Esophagus muscularis mucosa (tissue), 4 donors: ENCODE data around the gene HYDIN. TPM values are rescaled to one million over a fixed set of nuclear protein-coding genes. Genes with fewer than 3 reads are reported as not detected.

Experiments
- DNase-seq: peaks from one replicate; pipeline ENCODE4 v3.0.0-alpha.2; 2017; ENCODE audit errors: extremely low spot score
- H3K27ac ChIP-seq, 4 donors: fragments of 200-600 bp; sonication (generic); replicated peaks in 1 of 4; 1 replicate in 3 of 4; 2 replicates in 1 of 4; pipeline ENCODE4 v1.5.1; 2016 to 2019; ENCODE audit warnings: mild to moderate bottlenecking in 1 of 4
- H3K27me3 ChIP-seq, 4 donors: fragments of 200-600 bp; sonication (generic); one replicate each; pipeline versions ENCODE4 v1.5.1 to v1.6.0; 2016 to 2019
- H3K36me3 ChIP-seq, 4 donors: fragments of 200-600 bp; sonication (generic); one replicate each; pipeline ENCODE4 v1.5.1; 2016 to 2019
- H3K4me1 ChIP-seq, 4 donors: fragments of 200-600 bp; sonication (generic); one replicate each; pipeline ENCODE4 v1.5.1; 2016 to 2019
- H3K4me3 ChIP-seq, 4 donors: fragments of 200-600 bp; sonication (generic); 1 replicate in 2 of 4; 2 replicates in 2 of 4; pipeline ENCODE4 v1.5.1; 2016 to 2019; ENCODE audit warnings: mild to moderate bottlenecking in 4 of 4, moderate library complexity in 1 of 4
- H3K9me3 ChIP-seq, 4 donors: fragments of 200-600 bp; sonication (generic); 1 replicate in 3 of 4; 2 replicates in 1 of 4; pipeline ENCODE4 v1.5.1; 2016 to 2019
- CTCF ChIP-seq, 3 experiments: fragments of 200-600 bp in 2 of 3; fragments of 450-650 bp in 1 of 3; sonication (generic) in 2 of 3; IDR thresholded peaks; one replicate each; pipeline ENCODE4 v1.5.1; 2017 to 2019; ENCODE audit warnings: antibody characterized with exemption in 3 of 3, mild to moderate bottlenecking in 2 of 3, moderate library complexity in 1 of 3
- EP300 ChIP-seq: sonication (generic); formaldehyde crosslinking; IDR thresholded peaks from one replicate; pipeline ENCODE4 v1.6.1; 2017; ENCODE audit warnings: antibody characterized with exemption
- POLR2A ChIP-seq: fragments of 450-650 bp; IDR thresholded peaks from one replicate; pipeline ENCODE4 v1.6.1; 2017; ENCODE audit warnings: antibody characterized with exemption, moderate library complexity, mild to moderate bottlenecking, low read depth
- POLR2AphosphoS5 ChIP-seq, 2 donors: sonication (generic); formaldehyde crosslinking; IDR thresholded peaks; one replicate each; pipeline ENCODE4 v1.6.1; 2017; ENCODE audit warnings: antibody characterized with exemption in 2 of 2
- WGBS: methylation state at CpG from one replicate; pipeline ENCODE4 v1.1.5; 2018; 5-methylcytosine and 5-hydroxymethylcytosine counted together
- intact Hi-C: fragments of 100-400 bp; cut with DNase I; formaldehyde crosslinking; loops from one replicate; pipeline ENCODE4 v1.15.1; 2023
- total RNA-seq, 4 donors: library from RNA; depleted of rRNA; stranded (reverse); fragments of >200 nt; gene quantifications; one replicate each; pipeline versions ENCODE4 v1.1.0 to v1.2.1, GENCODE V29; 2016

The HYDIN gene
- total RNA-seq, 4 donors from 2014 or later = 0.32 to 2.6 (median 1.5) TPM

- Histone ChIP-seq H3K4me1 (peaks cover 0 to 2% (median 0%) of the 10 kb centered on the region in 4 donors), H3K9me3 (no peaks in the 10 kb centered on the region), H3K36me3 (peaks cover 21 to 74% (median 53%) of the 10 kb centered on the region in 4 donors), H3K27me3 (no peaks in the 10 kb centered on the region), H3K27ac (no peak overlapping the region), H3K4me3 (no peak overlapping the region)
- 85% methylated on average over 6 of the region's 8 CpGs for WGBS
- DNase-seq = no peak
- TF ChIP-seq EP300 (no peak), POLR2AphosphoS5 (IDR thresholded peaks at IDR 0.05) (no peak), POLR2A (no peak), CTCF (IDR thresholded peaks at IDR 0.05) (no peak)
- intact Hi-C loops = no loop called here
Measured at GRCh38 chr16:70765491-70765890, 465.0 kb downstream of the HYDIN start.

- 96% methylated on average over 10 of the region's 10 CpGs for WGBS
- intact Hi-C loops = no loop called here
- peaks cover 21 to 77% (median 55%) of the 10 kb centered on the region in 4 donors for H3K36me3 ChIP-seq
Measured at GRCh38 chr16:70764632-70765031, 465.9 kb downstream of the HYDIN start.

GRCh38 chr16:70760221-70760620 lies 470.3 kb downstream of the HYDIN start:
- Histone ChIP-seq H3K4me3 (no peak overlapping the region), H3K27me3 (no peaks in the 10 kb centered on the region), H3K4me1 (no peaks in the 10 kb centered on the region), H3K9me3 (no peaks in the 10 kb centered on the region), H3K36me3 (peaks cover 15 to 88% (median 64%) of the 10 kb centered on the region in 4 donors), H3K27ac (no peak overlapping the region)
- TF ChIP-seq CTCF (IDR thresholded peaks at IDR 0.05) (no peak), POLR2A (no peak), EP300 (no peak), POLR2AphosphoS5 (IDR thresholded peaks at IDR 0.05) (no peak)
- no peak for DNase-seq
- WGBS = 79% methylated on average over 3 of the region's 3 CpGs
- intact Hi-C loops = no loop called here

More at GRCh38 chr16:70764632-70765031, 465.9 kb downstream of the HYDIN start:
- TF ChIP-seq POLR2A (no peak), CTCF (IDR thresholded peaks at IDR 0.05) (no peak), EP300 (no peak), POLR2AphosphoS5 (IDR thresholded peaks at IDR 0.05) (no peak)
- H3K27me3 ChIP-seq = no peaks in the 10 kb centered on the region
- H3K27ac ChIP-seq = no peak overlapping the region
- DNase-seq = no peak
- no peaks in the 10 kb centered on the region for H3K9me3 ChIP-seq
- H3K4me3 ChIP-seq = no peak overlapping the region
- no peaks in the 10 kb centered on the region for H3K4me1 ChIP-seq

- H3K9me3 ChIP-seq = no peaks in the 10 kb centered on the region
- peaks cover 9 to 89% (median 62%) of the 10 kb centered on the region in 4 donors for H3K36me3 ChIP-seq
- no peak overlapping the region for H3K4me3 ChIP-seq
- H3K27ac ChIP-seq = no peak overlapping the region
- intact Hi-C loops = no loop called here
- no peaks in the 10 kb centered on the region for H3K27me3 ChIP-seq
- no peaks in the 10 kb centered on the region for H3K4me1 ChIP-seq
- 94% methylated on average over 9 of the region's 9 CpGs for WGBS
- TF ChIP-seq POLR2AphosphoS5 (IDR thresholded peaks at IDR 0.05) (no peak), CTCF (IDR thresholded peaks at IDR 0.05) (no peak), EP300 (no peak), POLR2A (no peak)
- no peak for DNase-seq
Measured at GRCh38 chr16:70759666-70760065, 470.9 kb downstream of the HYDIN start.

- intact Hi-C loops = no loop called here
- peaks cover 8 to 92% (median 61%) of the 10 kb centered on the region in 4 donors for H3K36me3 ChIP-seq
Measured at GRCh38 chr16:70758786-70759185, 471.7 kb downstream of the HYDIN start.

More at GRCh38 chr16:70758786-70759185, 471.7 kb downstream of the HYDIN start:
- Histone ChIP-seq H3K4me3 (no peak overlapping the region), H3K27me3 (no peaks in the 10 kb centered on the region), H3K9me3 (no peaks in the 10 kb centered on the region), H3K27ac (no peak overlapping the region), H3K4me1 (peaks cover 0 to under 1% (median 0%) of the 10 kb centered on the region in 4 donors)
- no peak for DNase-seq
- TF ChIP-seq EP300 (no peak), POLR2A (no peak), CTCF (IDR thresholded peaks at IDR 0.05) (no peak), POLR2AphosphoS5 (IDR thresholded peaks at IDR 0.05) (no peak)
- WGBS = 84% methylated on average over 10 of the region's 10 CpGs
